ENCODE results near the gene CNNM2.

- no peak for TF ChIP-seq CTCF (conservative IDR thresholded peaks at IDR 0.05; ENCODE audit: low read length)
- no peak for TF ChIP-seq EZH2phosphoT487 (IDR thresholded peaks at IDR 0.05; ENCODE audit: borderline replicate concordance)
Observed at GRCh38 chr10:103021900-103022293, 103.8 kb downstream of the CNNM2 start.
